Measurements from ENCODE around the gene TUBGCP2. TPM values are rescaled to one million over a fixed set of nuclear protein-coding genes. Genes with fewer than 3 reads are reported as not detected.

TUBGCP2 gene
- total RNA-seq, 1 experiment from 2014 or later: 93.7 TPM

DNA sequence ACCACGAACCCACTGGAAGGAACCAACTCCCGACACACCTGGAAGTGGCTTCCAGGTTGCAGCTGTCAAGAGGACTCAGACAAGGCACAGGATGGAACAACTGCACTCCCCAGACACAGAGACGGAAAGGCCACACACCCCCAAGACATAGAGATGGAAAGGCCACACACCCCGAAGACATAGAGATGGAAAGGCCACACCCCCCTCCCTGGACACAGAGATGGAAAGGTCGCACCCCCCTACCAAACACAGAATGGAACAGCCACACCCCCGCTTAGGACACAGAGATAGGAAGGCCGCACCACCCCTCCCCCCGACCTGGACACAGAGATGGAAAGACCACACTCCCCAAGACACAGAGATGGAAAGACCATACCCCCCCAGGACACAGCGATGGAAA is 7.6 kb upstream of the TUBGCP2 start:
- no peaks in the 10 kb centered on the region for H3K9me3 ChIP-seq (ENCODE audit: control insufficient read depth, insufficient read depth, low read depth, low read length)
- ChIA-PET POLR2A (no interaction called here), CTCF (interaction anchor here (0.6 kb wide), 1 partner anchor 21 kb away, joined by 5 read pairs; the partner anchor contains the start of gene CALY)
- BruUV-seq (replicated peaks): no TSS peak
- H3K4me3 ChIP-seq (ENCODE audit: low read depth in 2 of 2, low read length in 2 of 2): no peak overlapping the region
- in situ Hi-C loops (cut with HindIII; ENCODE audit: low pct_unique_long_range_greater_than_20kb, low sequenced_read_pairs): no loop called here
- no peaks in the 10 kb centered on the region for H3K27me3 ChIP-seq (ENCODE audit: control insufficient read depth, insufficient read depth, low read length)
- DNase-seq (ENCODE audit: low read depth, low spot score) (no peak), ATAC-seq (no peak)
- TF ChIP-seq, protein P1, sequence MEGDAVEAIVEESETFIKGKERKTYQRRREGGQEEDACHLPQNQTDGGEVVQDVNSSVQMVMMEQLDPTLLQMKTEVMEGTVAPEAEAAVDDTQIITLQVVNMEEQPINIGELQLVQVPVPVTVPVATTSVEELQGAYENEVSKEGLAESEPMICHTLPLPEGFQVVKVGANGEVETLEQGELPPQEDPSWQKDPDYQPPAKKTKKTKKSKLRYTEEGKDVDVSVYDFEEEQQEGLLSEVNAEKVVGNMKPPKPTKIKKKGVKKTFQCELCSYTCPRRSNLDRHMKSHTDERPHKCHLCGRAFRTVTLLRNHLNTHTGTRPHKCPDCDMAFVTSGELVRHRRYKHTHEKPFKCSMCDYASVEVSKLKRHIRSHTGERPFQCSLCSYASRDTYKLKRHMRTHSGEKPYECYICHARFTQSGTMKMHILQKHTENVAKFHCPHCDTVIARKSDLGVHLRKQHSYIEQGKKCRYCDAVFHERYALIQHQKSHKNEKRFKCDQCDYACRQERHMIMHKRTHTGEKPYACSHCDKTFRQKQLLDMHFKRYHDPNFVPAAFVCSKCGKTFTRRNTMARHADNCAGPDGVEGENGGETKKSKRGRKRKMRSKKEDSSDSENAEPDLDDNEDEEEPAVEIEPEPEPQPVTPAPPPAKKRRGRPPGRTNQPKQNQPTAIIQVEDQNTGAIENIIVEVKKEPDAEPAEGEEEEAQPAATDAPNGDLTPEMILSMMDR (IDR thresholded peaks at IDR 0.05): no peak
- TF ChIP-seq, protein P2, sequence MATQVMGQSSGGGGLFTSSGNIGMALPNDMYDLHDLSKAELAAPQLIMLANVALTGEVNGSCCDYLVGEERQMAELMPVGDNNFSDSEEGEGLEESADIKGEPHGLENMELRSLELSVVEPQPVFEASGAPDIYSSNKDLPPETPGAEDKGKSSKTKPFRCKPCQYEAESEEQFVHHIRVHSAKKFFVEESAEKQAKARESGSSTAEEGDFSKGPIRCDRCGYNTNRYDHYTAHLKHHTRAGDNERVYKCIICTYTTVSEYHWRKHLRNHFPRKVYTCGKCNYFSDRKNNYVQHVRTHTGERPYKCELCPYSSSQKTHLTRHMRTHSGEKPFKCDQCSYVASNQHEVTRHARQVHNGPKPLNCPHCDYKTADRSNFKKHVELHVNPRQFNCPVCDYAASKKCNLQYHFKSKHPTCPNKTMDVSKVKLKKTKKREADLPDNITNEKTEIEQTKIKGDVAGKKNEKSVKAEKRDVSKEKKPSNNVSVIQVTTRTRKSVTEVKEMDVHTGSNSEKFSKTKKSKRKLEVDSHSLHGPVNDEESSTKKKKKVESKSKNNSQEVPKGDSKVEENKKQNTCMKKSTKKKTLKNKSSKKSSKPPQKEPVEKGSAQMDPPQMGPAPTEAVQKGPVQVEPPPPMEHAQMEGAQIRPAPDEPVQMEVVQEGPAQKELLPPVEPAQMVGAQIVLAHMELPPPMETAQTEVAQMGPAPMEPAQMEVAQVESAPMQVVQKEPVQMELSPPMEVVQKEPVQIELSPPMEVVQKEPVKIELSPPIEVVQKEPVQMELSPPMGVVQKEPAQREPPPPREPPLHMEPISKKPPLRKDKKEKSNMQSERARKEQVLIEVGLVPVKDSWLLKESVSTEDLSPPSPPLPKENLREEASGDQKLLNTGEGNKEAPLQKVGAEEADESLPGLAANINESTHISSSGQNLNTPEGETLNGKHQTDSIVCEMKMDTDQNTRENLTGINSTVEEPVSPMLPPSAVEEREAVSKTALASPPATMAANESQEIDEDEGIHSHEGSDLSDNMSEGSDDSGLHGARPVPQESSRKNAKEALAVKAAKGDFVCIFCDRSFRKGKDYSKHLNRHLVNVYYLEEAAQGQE (IDR thresholded peaks at IDR 0.05; ENCODE audit: insufficient read depth in 1 of 2, low read depth in 2 of 2, low read length in 1 of 2): no peak
- TF ChIP-seq TCF7L2 (IDR thresholded peaks at IDR 0.05; ENCODE audit: low read depth, low read length) (no peak), SIN3A (IDR thresholded peaks at IDR 0.05; ENCODE audit: borderline replicate concordance, insufficient read depth, low read depth, low read length) (no peak), POLR2AphosphoS5 (IDR thresholded peaks at IDR 0.05; ENCODE audit: low read depth, low read length) (no peak)
- no peaks in the 10 kb centered on the region for H3K36me3 ChIP-seq (ENCODE audit: control insufficient read depth, insufficient read depth, low read length)
- no peaks in the 10 kb centered on the region for H3K4me1 ChIP-seq (ENCODE audit: control insufficient read depth, insufficient read depth, low read length)
- intact Hi-C loops (cut with micrococcal nuclease; ENCODE audit: unreplicated experiment): no loop called here
- no peak overlapping the region for H3K27ac ChIP-seq (ENCODE audit: low read length)

DNA sequence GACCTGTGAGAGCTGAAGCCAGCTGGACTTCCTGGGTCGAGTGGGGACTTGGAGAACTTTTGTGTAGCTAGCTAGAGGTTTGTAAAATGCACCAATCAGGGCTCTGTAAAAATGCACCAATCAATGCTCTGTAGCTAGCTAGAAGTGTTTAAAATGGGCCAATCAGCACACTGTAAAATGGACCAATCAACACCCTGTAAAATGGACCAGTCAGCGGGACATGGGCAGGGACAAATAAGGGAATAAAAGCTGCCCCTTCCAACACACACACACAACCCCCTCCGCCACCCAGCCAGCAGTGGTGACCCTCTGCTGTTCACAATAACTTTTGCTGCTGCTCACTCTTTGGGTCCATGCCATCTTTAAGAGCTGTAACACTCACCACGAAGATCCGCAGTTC is 7.2 kb upstream of the TUBGCP2 start:
- POLR2A ChIA-PET: no interaction called here

More for the DNA sequence above, 7.2 kb upstream of the TUBGCP2 start:
- H3K36me3 ChIP-seq (ENCODE audit: control insufficient read depth, insufficient read depth, low read length): no peaks in the 10 kb centered on the region
- DNase-seq (ENCODE audit: low read depth, low spot score) (no peak), ATAC-seq (no peak)
- no peaks in the 10 kb centered on the region for H3K9me3 ChIP-seq (ENCODE audit: control insufficient read depth, insufficient read depth, low read depth, low read length)
- H3K27ac ChIP-seq (ENCODE audit: low read length): no peak overlapping the region
- in situ Hi-C loops (cut with HindIII; ENCODE audit: low pct_unique_long_range_greater_than_20kb, low sequenced_read_pairs): no loop called here
- H3K4me1 ChIP-seq (ENCODE audit: control insufficient read depth, insufficient read depth, low read length): no peaks in the 10 kb centered on the region
- TF ChIP-seq, protein P1 (IDR thresholded peaks at IDR 0.05): no peak
- TF ChIP-seq POLR2AphosphoS5 (IDR thresholded peaks at IDR 0.05; ENCODE audit: low read depth, low read length) (no peak), TCF7L2 (IDR thresholded peaks at IDR 0.05; ENCODE audit: low read depth, low read length) (no peak), SIN3A (IDR thresholded peaks at IDR 0.05; ENCODE audit: borderline replicate concordance, insufficient read depth, low read depth, low read length) (no peak)
- TF ChIP-seq, protein P2 (IDR thresholded peaks at IDR 0.05; ENCODE audit: insufficient read depth in 1 of 2, low read depth in 2 of 2, low read length in 1 of 2): no peak
- no peak overlapping the region for H3K4me3 ChIP-seq (ENCODE audit: low read depth in 2 of 2, low read length in 2 of 2)
- BruUV-seq (replicated peaks): no TSS peak
- CTCF ChIA-PET: interaction anchor here (0.6 kb wide), 1 partner anchor 21 kb away, joined by 5 read pairs; the partner anchor contains the start of gene CALY
- H3K27me3 ChIP-seq (ENCODE audit: control insufficient read depth, insufficient read depth, low read length): no peaks in the 10 kb centered on the region
- intact Hi-C loops (cut with micrococcal nuclease; ENCODE audit: unreplicated experiment): no loop called here
